Activated CD8-positive, alpha-beta memory T cell treated with anti-CD3 and anti-CD28 coated beads for 4 hours (primary cell): Measurements from ENCODE around the gene OR5V1.
"Not testable (repeated sequence)": the region's sequence is repeated elsewhere in the genome, so short reads cannot be mapped to it uniquely, and the experiment has no call there.

Source experiments
- DNase-seq, 2 donors: peaks; one replicate each; pipeline ENCODE4 v3.0.0-alpha.2; 2020; ENCODE audit warnings: low read depth in 2 of 2

Gene OR5V1

GRCh38 chr6:29368765-29369164 lies at the start of gene OR5V1:
Gene OR5V1 (minus strand): TSS chr6:29368865. CDS start chr6:29356195, 12,670 bp downstream.
- DNase-seq: no peak

DNA sequence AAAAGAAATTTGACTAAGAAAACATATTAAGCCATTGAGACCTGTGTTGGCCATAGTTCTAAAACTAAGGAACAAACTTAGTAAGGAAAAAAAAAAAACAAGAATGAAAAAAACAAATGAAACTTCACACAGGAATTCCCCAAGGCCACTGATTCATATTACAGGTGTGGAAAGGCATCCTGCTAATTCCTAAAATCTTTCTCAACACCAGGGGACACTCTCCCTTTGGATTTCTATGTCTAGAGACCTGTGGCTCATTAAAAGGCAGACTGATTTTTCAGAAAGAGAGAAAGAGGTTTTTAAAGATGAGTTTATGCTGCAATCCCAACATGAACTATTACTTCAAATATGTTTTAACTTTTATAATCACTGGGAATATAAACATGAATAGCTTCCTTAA lies 45.9 kb upstream of the OR5V1 start, which contains the start of gene OR12D1:
TSS of gene OR12D1 (plus strand) at position 341 of the 400 bp plus-strand sequence.
- no peak for DNase-seq

DNA sequence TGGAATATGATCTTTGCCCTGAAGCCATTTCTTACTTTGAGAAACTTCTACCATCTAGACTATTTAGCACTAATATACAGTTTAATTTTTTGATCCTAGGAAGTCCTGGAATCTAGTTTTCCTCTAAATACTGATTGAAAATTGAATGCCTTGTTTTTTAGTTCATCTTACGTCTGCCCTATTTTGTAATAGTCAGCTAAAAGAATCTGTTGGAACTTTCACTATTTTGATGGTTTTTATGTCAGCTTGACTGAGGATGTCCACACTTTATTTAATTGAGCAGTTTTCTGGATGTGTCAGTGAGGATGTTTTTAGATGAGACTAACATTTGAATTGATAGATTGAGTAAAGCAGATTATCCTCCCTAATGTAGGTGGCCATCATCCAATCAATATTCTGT lies 35.1 kb upstream of the OR5V1 start:
- no peak for DNase-seq

GRCh38 chr6:29399525-29399924 lies 30.9 kb upstream of the OR5V1 start:
- DNase-seq: no peak

DNA sequence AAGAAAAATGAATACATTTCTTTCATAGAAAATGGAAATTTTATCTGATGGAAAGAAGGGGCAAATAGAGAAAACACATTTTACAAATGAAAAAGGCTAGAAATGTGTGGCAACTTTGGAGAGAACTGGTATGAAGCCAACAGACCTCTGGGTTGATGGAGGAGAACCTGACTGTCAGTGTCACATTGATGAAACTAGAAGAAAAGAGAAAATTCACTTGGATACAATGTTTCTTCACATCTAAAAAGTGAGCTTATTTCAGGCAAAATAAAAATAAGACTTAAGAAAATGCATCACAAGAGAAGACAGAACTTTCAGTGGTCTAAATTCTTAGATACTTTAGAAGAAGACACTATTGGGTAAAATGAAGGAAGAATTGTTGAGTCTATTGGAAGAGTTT lies 26.7 kb upstream of the OR5V1 start, which contains the start of gene OR12D2:
TSS of gene OR12D2 (plus strand) at position 301 of the 400 bp plus-strand sequence. CDS start 1,069 bp downstream, outside the sequence.
- DNase-seq: no peak

DNA sequence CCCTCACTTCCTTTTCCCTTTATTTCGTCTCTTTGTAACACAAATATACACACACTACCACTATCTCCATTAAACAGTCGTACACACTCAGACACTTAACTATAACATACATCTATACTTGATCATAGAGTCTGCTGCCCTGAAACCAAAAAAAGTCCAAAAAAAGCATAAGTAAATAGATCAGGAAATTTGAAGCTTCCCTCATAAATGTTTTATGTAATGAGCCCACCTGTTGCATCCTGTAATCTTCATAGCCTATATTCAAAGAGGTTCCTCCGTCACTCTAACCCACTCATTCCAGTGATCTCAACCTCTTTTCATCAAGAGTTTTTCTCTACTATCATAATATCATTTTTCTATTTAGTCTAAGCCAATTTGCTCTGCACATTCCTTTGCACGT lies 19.9 kb upstream of the OR5V1 start:
- no peak for DNase-seq

- no peak for DNase-seq
Observed at GRCh38 chr6:29376003-29376402, 7.3 kb upstream of the OR5V1 start.

DNA sequence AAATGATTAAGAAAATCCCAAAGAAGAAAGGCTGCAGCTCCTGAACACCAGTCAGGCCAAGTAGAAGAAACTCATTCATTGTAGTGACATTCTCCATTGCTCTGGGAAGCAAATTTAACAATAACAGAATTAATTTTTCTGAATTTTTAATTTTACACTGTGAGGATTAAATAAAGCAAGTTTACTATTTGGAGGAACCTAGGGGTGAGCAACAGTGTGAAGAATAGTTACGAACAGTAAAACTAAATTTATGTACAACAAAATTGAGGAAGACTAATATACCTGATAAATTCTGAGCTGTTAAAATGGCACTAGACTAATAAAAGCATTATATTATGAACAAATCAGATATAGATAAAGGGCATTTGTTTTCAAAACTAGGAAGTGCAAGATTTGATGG lies 6.5 kb upstream of the OR5V1 start, which contains the start of gene OR12D3:
TSS of gene OR12D3 (minus strand) at position 101 of the 400 bp plus-strand sequence. CDS start at position 97, 4 bp downstream.
- no peak for DNase-seq

- DNase-seq: no peak
Observed at GRCh38 chr6:29355603-29356002, 13.1 kb downstream of the OR5V1 start.

- no peak for DNase-seq
Observed at GRCh38 chr6:29354980-29355379, 13.7 kb downstream of the OR5V1 start.

GRCh38 chr6:29349348-29349747 lies 19.3 kb downstream of the OR5V1 start:
- DNase-seq: not testable (repeated sequence)

DNA sequence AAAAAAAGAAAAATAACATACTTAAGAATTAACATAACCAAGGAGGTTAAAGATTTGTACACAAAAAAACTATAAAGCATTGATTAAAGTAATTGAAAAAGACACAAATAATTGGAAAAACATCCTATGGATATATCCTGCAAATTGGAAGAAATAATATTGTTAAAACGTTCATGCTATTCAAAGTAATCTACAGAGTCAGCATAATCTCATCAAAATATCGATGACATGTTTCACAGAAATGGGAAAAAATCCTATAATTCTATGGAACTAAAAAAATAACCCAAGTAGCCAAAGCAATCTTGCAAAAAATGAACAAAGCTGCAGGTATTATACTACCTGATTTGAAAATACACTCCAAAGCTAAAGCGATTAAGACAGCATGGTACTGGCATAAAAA lies 23.3 kb downstream of the OR5V1 start:
- no peak for DNase-seq

DNA sequence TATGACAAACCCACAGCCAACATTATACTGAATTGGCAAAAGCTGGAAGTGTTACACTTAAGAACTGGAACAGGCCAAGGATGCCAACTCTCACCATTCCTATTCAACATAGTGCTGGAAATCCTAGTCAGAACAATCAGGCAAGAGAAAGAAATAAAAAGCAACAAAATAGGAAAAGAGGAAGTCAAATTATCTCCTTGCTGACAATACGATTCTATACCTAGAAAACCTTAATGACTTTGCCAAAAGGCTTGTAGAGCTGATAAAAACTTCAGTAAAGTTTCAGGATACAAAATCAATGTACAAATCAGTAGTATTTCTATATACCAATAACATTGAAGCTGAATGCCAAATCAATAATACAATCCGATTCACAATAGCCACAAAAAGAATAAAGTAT lies 32.4 kb downstream of the OR5V1 start:
- DNase-seq: no peak

- DNase-seq: no peak
Observed at GRCh38 chr6:29332676-29333075, 36.0 kb downstream of the OR5V1 start.

DNA sequence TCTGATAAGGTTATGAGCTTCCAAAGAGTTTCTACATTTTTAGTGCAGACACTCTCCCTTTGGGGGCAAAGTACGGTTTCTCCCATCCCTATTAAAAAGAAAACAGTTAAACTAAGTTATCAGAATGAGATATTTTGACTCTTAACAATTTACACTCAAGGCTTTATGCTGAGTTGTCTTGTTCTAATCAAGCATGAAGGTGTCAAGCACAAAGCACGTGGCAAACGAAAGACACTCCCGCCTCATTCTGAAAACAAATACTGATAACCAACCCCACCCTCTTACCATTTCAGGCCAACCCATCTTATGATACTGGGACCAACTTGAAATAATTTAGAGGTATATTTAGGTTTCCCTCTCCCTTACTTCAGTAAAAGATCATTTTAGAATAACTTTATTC lies 42.9 kb downstream of the OR5V1 start:
- DNase-seq: no peak

GRCh38 chr6:29323332-29323731 lies 45.3 kb downstream of the OR5V1 start:
- not testable (repeated sequence) for DNase-seq

DNA sequence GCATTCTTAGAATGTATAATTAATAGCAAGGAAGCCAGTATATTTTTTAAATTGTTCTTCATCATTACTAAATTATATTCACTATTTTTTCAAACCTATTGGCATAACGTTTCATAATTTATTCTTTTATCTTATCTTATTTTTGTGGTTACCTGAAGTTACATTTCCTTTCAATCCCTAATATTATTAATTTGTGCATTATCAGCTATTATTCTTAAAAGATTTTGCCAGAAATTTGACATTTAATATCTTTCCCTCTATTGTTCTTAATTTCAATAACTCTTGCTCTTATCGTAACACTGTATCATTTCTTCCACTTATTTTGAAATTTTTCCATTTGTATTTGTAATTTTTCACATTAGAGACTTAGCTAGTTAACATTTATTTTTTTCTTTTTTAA lies 48.7 kb downstream of the OR5V1 start:
- DNase-seq: no peak
